MCF 10A (cell line): Measurements from ENCODE around the gene TGOLN2. TPM values are rescaled to one million over a fixed set of nuclear protein-coding genes. Genes with fewer than 3 reads are reported as not detected.

Experiments
- Bru-seq: library from RNA; stranded (reverse); fragments of 400-500 nt; gene quantifications from one replicate; lab custom pipeline; 2021; lab: Mats Ljungman, UMichigan
- BruChase-seq, 2 experiments: library from RNA; stranded (reverse); fragments of 400-500 nt; gene quantifications; one replicate each; lab custom pipeline; 2021; lab: Mats Ljungman, UMichigan
- BruUV-seq: library from RNA; stranded (reverse); fragments of 400-500 nt; replicated peaks from 2 replicates; lab custom pipeline; 2021; lab: Mats Ljungman, UMichigan
- CTCF ChIA-PET: fragments of 300-600 bp; sonication (Branson Sonifier 250); formaldehyde crosslinking; extraction: SDS; loops from one replicate; lab custom pipeline; 2021; ENCODE audit warnings: antibody characterized with exemption, inconsistent platforms; lab: Yijun Ruan, JAX
- POLR2A ChIA-PET: fragments of 300-600, 350-650 bp; sonication (Branson Sonifier 250); formaldehyde crosslinking; extraction: SDS; loops from one replicate; lab custom pipeline; 2020; ENCODE audit warnings: antibody characterized with exemption, inconsistent platforms; lab: Yijun Ruan, JAX
- DNase-seq: peaks from one replicate; pipeline ENCODE4 v3.0.0-alpha.2; 2018; ENCODE audit not compliant: unreplicated experiment
- H3K27ac Mint-ChIP-seq: one replicate; pipeline ENCODE4 v1.8.0; 2022; ENCODE audit warnings: mild to moderate bottlenecking, low read depth, mixed read lengths; ENCODE audit not compliant: unreplicated experiment
- H3K27me3 Mint-ChIP-seq: one replicate; pipeline ENCODE4 v1.8.0; 2022; ENCODE audit warnings: mixed read lengths; ENCODE audit not compliant: insufficient read depth, unreplicated experiment
- H3K36me3 Mint-ChIP-seq: one replicate; pipeline ENCODE4 v1.8.0; 2022; ENCODE audit warnings: mild to moderate bottlenecking, moderate library complexity, mixed read lengths; ENCODE audit not compliant: insufficient read depth, unreplicated experiment
- H3K4me1 Mint-ChIP-seq: one replicate; pipeline ENCODE4 v1.8.0; 2022; ENCODE audit warnings: mixed read lengths; ENCODE audit not compliant: insufficient read depth, unreplicated experiment
- H3K4me3 Mint-ChIP-seq: one replicate; pipeline ENCODE4 v1.8.0; 2022; ENCODE audit warnings: mild to moderate bottlenecking, moderate library complexity, mixed read lengths; ENCODE audit not compliant: unreplicated experiment
- H3K9me3 Mint-ChIP-seq: one replicate; pipeline ENCODE4 v1.8.0; 2022; ENCODE audit warnings: mixed read lengths; ENCODE audit not compliant: unreplicated experiment
- intact Hi-C: fragments of 100-400 bp; cut with micrococcal nuclease; formaldehyde crosslinking; loops from 2 replicates; pipeline ENCODE4 v1.14.1; 2022
- long read RNA-seq: library from polyadenylated mRNA; stranded (forward); transcript quantifications from one replicate; pipeline ENCODE4 v2.0.0, GENCODE V29; 2022
- total RNA-seq: library from RNA; stranded (reverse); gene quantifications from 2 replicates; pipeline ENCODE4 v1.2.3, GENCODE V29; 2022
- TF ChIP-seq, protein P1 (sequence below): fragments of 200-600 bp; IDR thresholded peaks from one replicate; pipeline ENCODE4 v1.8.0; 2022; ENCODE audit warnings: antibody characterized with exemption, mild to moderate bottlenecking; ENCODE audit not compliant: unreplicated experiment

TGOLN2 gene
- total RNA-seq, result 62.9 and 65.5 TPM in 2 replicates
- Bru-seq, nascent RNA, result percentile 88 among the genes with signal in this experiment
- BruChase-seq, experiment 1, labeled RNA remaining after a 6-hour chase, result percentile 99 among the genes with signal in this experiment
- percentile 97 among the genes with signal in this experiment for BruChase-seq, experiment 2, labeled RNA remaining after a 2-hour chase
- long read RNA-seq, full-length matches to known transcripts, result 33 of 70 reads
- long read RNA-seq, partial matches to known transcripts, result 1 of 70 reads
- long read RNA-seq, other reads (novel, unspliced or antisense), result 36 of 70 reads

DNA sequence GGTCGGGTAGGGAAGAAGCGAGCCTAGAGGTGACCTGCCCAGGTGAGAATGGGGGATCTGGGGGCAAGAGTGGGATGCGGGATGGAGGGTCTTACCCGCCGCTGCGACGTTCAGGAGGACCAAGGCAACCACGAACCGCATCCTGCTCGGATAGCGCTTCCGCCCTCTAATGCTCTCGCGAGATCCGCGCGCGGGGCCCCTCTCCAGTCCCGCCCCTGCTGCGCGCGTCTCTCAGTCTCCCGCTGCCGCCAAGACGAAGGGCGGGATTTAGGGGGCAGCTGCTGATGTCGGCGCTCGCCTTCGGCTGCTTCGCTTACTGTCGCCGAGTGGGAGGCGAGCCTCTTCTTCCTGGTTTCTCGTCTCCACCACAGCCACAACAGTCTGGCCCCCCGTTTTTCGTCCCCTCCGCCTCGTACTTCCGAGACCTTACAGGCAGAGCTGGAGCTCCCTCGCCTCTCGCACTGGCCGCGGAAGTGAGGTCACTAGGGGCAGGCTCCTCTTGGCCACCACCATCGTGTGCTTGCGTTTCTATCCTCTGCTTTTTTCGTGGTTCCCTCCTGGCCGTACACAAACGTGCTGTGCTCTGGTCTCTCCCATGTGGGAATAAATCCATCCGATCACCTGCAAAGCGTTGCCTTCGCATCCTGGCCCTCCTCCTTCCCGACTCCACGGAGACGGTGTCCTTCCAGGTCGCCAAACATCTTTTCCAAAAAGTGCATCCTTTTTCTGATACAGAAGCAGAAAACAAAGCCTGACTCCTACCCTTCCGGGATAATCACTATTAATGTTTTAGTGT is at the start of gene TGOLN2:
TSS of gene TGOLN2 (minus strand) at position 168 of the 796 bp plus-strand sequence. CDS start at position 141, 27 bp downstream.
- DNase-seq, result peak; percentile 92
- ChIA-PET POLR2A (interaction anchor here (0.5 to 7.9 kb wide), 36 partner anchors 9 to 402 kb away, joined by 3 to 121 read pairs (median 5); partner anchors contain the start of genes ELMOD3, GGCX, MAT2A and RETSAT), CTCF (interaction anchor here (0.7 to 1.3 kb wide), 3 partner anchors 30 to 228 kb away, joined by 3 to 6 read pairs (median 3); partner anchors contain the start of gene MAT2A)
- no peaks in the 10 kb centered on the region for H3K27me3 Mint-ChIP-seq
- peak within 1 kb of the TSS; percentile 94 for H3K27ac Mint-ChIP-seq
- intact Hi-C loops, result loop anchor here (1.0 kb wide), 1 partner anchor 25 kb away; no protein-coding TSS in a partner anchor
- TSS peak; percentile 91 for BruUV-seq
- peaks cover 16% of the 10 kb centered on the region for H3K4me1 Mint-ChIP-seq
- H3K36me3 Mint-ChIP-seq, result peaks cover 25% of the 10 kb centered on the region
- TF ChIP-seq, protein P1, sequence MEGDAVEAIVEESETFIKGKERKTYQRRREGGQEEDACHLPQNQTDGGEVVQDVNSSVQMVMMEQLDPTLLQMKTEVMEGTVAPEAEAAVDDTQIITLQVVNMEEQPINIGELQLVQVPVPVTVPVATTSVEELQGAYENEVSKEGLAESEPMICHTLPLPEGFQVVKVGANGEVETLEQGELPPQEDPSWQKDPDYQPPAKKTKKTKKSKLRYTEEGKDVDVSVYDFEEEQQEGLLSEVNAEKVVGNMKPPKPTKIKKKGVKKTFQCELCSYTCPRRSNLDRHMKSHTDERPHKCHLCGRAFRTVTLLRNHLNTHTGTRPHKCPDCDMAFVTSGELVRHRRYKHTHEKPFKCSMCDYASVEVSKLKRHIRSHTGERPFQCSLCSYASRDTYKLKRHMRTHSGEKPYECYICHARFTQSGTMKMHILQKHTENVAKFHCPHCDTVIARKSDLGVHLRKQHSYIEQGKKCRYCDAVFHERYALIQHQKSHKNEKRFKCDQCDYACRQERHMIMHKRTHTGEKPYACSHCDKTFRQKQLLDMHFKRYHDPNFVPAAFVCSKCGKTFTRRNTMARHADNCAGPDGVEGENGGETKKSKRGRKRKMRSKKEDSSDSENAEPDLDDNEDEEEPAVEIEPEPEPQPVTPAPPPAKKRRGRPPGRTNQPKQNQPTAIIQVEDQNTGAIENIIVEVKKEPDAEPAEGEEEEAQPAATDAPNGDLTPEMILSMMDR, result no peak
- peak within 1 kb of the TSS; percentile 82 for H3K4me3 Mint-ChIP-seq
- no peaks in the 10 kb centered on the region for H3K9me3 Mint-ChIP-seq

DNA sequence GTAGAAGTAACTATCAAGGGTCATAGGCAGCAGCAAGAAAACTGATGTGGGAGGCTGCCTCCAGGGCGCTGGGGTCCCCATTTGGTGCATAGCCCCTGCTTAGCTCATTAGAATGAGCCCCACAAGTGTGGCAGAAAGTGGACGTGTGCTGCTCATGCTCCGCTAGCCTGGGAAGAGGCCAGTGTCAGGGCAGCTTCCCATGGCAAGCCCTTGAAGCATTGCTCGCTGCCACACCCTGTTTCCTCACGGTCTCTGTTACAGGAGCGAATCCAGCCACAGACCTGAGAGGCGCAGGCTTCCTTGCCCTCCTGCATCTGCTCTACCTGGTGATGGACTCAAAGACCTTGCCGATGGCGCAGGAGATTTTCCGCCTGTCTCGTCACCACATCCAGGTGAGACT is 49.3 kb upstream of the TGOLN2 start:
- ChIA-PET POLR2A (interaction anchor here (0.9 to 3.0 kb wide), 3 partner anchors 11 to 36 kb away, joined by 3 to 16 read pairs (median 6); partner anchors contain the start of genes ELMOD3 and RETSAT), CTCF (interaction anchor here (0.5 to 1.3 kb wide), 3 partner anchors 18 to 359 kb away, joined by 3 to 4 read pairs (median 4); no protein-coding TSS in a partner anchor)
- H3K9me3 Mint-ChIP-seq, result no peaks in the 10 kb centered on the region
- intact Hi-C loops, result no loop called here
- peaks cover 9% of the 10 kb centered on the region for H3K4me1 Mint-ChIP-seq
- TF ChIP-seq, protein P1, result no peak
- H3K27ac Mint-ChIP-seq, result peak overlapping the region; percentile 53
- peaks cover 51% of the 10 kb centered on the region for H3K36me3 Mint-ChIP-seq
- no peak for DNase-seq
- no TSS peak for BruUV-seq
- no peak overlapping the region for H3K4me3 Mint-ChIP-seq
- H3K27me3 Mint-ChIP-seq, result no peaks in the 10 kb centered on the region

DNA sequence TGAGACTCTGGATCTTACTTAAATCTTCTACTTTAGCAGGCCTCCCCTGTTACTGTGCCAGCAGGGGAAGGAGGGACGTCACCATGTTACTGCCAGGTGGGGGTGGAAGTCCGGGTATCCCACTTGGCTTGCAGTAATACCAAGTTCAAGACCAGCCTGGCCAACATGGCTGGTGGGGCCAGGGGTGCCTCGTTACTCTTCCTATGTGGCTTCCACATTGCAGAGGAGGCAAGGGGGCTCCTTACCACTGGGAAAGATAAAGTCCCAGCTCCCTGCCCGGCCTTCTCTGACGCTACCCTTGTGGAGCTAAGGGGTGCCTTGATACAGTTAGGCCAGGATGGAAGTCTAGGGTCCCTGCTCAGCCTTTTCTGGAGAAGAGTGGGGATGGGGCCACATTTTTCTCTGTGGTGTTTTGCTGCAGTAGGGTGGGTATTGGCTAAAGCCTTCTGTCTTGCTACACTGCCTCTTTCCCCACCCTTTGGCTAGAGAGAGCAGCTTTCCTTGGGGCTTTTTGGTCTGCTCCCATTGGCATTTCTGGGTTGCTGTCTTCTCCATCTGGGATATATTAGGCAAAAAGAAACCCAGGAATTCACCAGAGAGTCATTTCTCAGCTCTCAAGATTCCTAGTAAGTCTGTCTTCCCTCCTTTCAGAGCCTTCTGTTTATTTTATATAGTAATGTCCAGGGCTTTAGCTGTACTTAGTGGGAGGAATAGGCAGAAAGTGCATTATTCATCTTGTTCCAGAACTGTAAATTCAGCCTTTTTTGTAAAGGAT is 48.7 kb upstream of the TGOLN2 start:
- no peaks in the 10 kb centered on the region for H3K9me3 Mint-ChIP-seq
- BruUV-seq, result no TSS peak
- peaks cover 9% of the 10 kb centered on the region for H3K4me1 Mint-ChIP-seq
- TF ChIP-seq, protein P1, result no peak
- POLR2A ChIA-PET, result interaction anchor here (0.9 to 3.0 kb wide), 2 partner anchors 22 to 36 kb away, joined by 6 to 16 read pairs; partner anchors contain the start of genes ELMOD3 and RETSAT
- no peaks in the 10 kb centered on the region for H3K27me3 Mint-ChIP-seq
- CTCF ChIA-PET, result interaction anchor here (0.5 to 1.3 kb wide), 3 partner anchors 19 to 104 kb away, joined by 3 read pairs; no protein-coding TSS in a partner anchor
- no peak for DNase-seq
- no peak overlapping the region for H3K27ac Mint-ChIP-seq
- intact Hi-C loops, result no loop called here
- peaks cover 57% of the 10 kb centered on the region for H3K36me3 Mint-ChIP-seq
- H3K4me3 Mint-ChIP-seq, result no peak overlapping the region
